Measurements from ENCODE around the gene SLC25A24. TPM values are rescaled to one million over a fixed set of nuclear protein-coding genes. Genes with fewer than 3 reads are reported as not detected.

Gene SLC25A24
- total and polyA plus RNA-seq, 2 of the 13 experiments (the other 11 are each of a cell fraction or from before 2014, with no cell fraction given) = 8.0 to 12.4 TPM

DNA sequence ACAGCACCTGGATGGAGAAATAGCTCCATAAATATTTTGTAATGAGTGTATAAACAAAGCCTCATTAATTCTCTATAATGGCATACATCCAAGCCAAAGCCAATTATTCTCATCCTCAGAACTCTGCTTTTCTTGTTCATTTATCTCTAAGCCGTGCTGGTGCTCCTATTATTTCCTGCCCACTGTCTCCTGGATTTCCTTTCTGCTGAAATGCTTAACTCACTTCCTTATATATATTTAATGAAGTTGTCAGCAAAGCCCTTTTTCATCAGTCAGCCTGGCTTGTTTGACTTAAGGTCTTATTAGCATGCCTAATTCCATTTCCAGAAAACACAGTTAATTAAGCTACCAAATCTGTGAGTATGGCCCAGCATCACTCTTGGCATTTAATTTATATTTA lies 93.4 kb downstream of the SLC25A24 start:
- no peak for DNase-seq (ENCODE audit: low spot score)
- POLR2A ChIA-PET = no interaction called here
- CTCF ChIA-PET (ENCODE audit: low intra/inter-chr PET ratio, low total read pairs) = no interaction called here
- WGBS (ENCODE audit: low lambda C conversion rate) = 3% methylated on average over 1 of the region's 1 CpG
- H4K20me1 ChIP-seq (ENCODE audit: insufficient read depth, low read length) = no peaks in the 10 kb centered on the region
- no peak for FAIRE-seq
- H3K9me3 ChIP-seq (ENCODE audit: low read length) = no peaks in the 10 kb centered on the region
- no peaks in the 10 kb centered on the region for H3K4me1 ChIP-seq (ENCODE audit: insufficient read depth, low read length)
- intact Hi-C loops (cut with micrococcal nuclease; ENCODE audit: unreplicated experiment) (no loop called here), in situ Hi-C loops (cut with HindIII; ENCODE audit: extremely low pct_ligation_motif_present, low pct_unique_long_range_greater_than_20kb) (no loop called here)
- TF ChIP-seq PHF21A (CRISPR knock-in tag; IDR thresholded peaks at IDR 0.05) = no peak
- TF ChIP-seq ZNF883 (CRISPR knock-in tag; IDR thresholded peaks at IDR 0.05; ENCODE audit: not compliant biosample characterization) = no peak
- TF ChIP-seq ZNF264 (CRISPR knock-in tag; IDR thresholded peaks at IDR 0.05) = no peak
- BruUV-seq (replicated peaks) = no TSS peak
- no peak overlapping the region for H3K27ac ChIP-seq (ENCODE audit: extremely low read length, insufficient read depth, low read length)
- H3K4me2 ChIP-seq (ENCODE audit: low read depth, low read length) = no peak overlapping the region
- no peak overlapping the region for H2AFZ ChIP-seq (ENCODE audit: low read length)
- no peaks in the 10 kb centered on the region for H3K36me3 ChIP-seq (replicated peaks in 1 of 2; ENCODE audit: control insufficient read depth in 1 of 2, insufficient read depth in 2 of 2, low read length in 2 of 2)
- no peak overlapping the region for H3K4me3 ChIP-seq (replicated peaks in 1 of 3; ENCODE audit: insufficient read depth in 1 of 3, low read depth in 2 of 3, low read length in 3 of 3)
- H3K9ac ChIP-seq (ENCODE audit: insufficient read depth, low read depth, low read length) = no peak overlapping the region
- no peak for ATAC-seq
- no peaks in the 10 kb centered on the region for H3K27me3 ChIP-seq (ENCODE audit: control insufficient read depth in 1 of 2, insufficient read depth in 2 of 2, low read length in 2 of 2)
- no peaks in the 10 kb centered on the region for H3K79me2 ChIP-seq (ENCODE audit: insufficient read depth, low read length)

DNA sequence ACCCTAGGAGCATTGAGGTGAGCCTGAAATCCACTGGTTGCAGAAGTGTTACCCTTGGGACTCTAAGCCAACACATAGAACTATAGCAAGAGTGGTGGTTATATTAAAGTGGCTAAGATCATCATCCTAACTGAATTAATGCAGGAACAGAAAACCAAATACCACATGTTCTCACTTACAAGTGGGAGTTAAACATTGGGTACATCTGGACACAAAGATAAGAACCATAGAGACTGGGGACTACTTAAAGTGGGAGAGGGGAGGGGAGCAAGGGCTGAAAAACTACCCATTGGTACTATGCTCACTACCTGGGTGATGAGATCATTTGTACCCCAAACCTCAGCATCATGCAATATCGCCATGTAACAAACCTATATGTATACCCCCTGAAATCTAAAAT lies 100.0 kb downstream of the SLC25A24 start:
- no peak overlapping the region for H3K27ac ChIP-seq (ENCODE audit: extremely low read length, insufficient read depth, low read length)
- H2AFZ ChIP-seq (ENCODE audit: low read length) = no peak overlapping the region
- no TSS peak for BruUV-seq (replicated peaks)
- no peak for ATAC-seq
- H3K36me3 ChIP-seq (replicated peaks in 1 of 2; ENCODE audit: control insufficient read depth in 1 of 2, insufficient read depth in 2 of 2, low read length in 2 of 2) = no peaks in the 10 kb centered on the region
- H3K27me3 ChIP-seq (ENCODE audit: control insufficient read depth in 1 of 2, insufficient read depth in 2 of 2, low read length in 2 of 2) = peaks cover 0 to 3% of the 10 kb centered on the region in 2 experiments; a peak in 1 of 5 replicates
- CTCF ChIA-PET (ENCODE audit: low intra/inter-chr PET ratio, low total read pairs) = no interaction called here
- no peaks in the 10 kb centered on the region for H4K20me1 ChIP-seq (ENCODE audit: insufficient read depth, low read length)
- in situ Hi-C loops (cut with HindIII; ENCODE audit: extremely low pct_ligation_motif_present, low pct_unique_long_range_greater_than_20kb) = no loop called here
- no peak overlapping the region for H3K4me2 ChIP-seq (ENCODE audit: low read depth, low read length)
- intact Hi-C loops (cut with micrococcal nuclease; ENCODE audit: unreplicated experiment) = no loop called here
- no peak for FAIRE-seq
- POLR2A ChIA-PET = no interaction called here
- no peak for DNase-seq (ENCODE audit: low spot score)
- no peaks in the 10 kb centered on the region for H3K79me2 ChIP-seq (ENCODE audit: insufficient read depth, low read length)
- no peak overlapping the region for H3K4me3 ChIP-seq (replicated peaks in 1 of 3; ENCODE audit: insufficient read depth in 1 of 3, low read depth in 2 of 3, low read length in 3 of 3)
- H3K4me1 ChIP-seq (ENCODE audit: insufficient read depth, low read length) = no peaks in the 10 kb centered on the region
- no peak overlapping the region for H3K9ac ChIP-seq (ENCODE audit: insufficient read depth, low read depth, low read length)
- 4% methylated on average over 1 of the region's 1 CpG for WGBS (ENCODE audit: low lambda C conversion rate)
- no peaks in the 10 kb centered on the region for H3K9me3 ChIP-seq (ENCODE audit: low read length)
- TF ChIP-seq, protein P1, sequence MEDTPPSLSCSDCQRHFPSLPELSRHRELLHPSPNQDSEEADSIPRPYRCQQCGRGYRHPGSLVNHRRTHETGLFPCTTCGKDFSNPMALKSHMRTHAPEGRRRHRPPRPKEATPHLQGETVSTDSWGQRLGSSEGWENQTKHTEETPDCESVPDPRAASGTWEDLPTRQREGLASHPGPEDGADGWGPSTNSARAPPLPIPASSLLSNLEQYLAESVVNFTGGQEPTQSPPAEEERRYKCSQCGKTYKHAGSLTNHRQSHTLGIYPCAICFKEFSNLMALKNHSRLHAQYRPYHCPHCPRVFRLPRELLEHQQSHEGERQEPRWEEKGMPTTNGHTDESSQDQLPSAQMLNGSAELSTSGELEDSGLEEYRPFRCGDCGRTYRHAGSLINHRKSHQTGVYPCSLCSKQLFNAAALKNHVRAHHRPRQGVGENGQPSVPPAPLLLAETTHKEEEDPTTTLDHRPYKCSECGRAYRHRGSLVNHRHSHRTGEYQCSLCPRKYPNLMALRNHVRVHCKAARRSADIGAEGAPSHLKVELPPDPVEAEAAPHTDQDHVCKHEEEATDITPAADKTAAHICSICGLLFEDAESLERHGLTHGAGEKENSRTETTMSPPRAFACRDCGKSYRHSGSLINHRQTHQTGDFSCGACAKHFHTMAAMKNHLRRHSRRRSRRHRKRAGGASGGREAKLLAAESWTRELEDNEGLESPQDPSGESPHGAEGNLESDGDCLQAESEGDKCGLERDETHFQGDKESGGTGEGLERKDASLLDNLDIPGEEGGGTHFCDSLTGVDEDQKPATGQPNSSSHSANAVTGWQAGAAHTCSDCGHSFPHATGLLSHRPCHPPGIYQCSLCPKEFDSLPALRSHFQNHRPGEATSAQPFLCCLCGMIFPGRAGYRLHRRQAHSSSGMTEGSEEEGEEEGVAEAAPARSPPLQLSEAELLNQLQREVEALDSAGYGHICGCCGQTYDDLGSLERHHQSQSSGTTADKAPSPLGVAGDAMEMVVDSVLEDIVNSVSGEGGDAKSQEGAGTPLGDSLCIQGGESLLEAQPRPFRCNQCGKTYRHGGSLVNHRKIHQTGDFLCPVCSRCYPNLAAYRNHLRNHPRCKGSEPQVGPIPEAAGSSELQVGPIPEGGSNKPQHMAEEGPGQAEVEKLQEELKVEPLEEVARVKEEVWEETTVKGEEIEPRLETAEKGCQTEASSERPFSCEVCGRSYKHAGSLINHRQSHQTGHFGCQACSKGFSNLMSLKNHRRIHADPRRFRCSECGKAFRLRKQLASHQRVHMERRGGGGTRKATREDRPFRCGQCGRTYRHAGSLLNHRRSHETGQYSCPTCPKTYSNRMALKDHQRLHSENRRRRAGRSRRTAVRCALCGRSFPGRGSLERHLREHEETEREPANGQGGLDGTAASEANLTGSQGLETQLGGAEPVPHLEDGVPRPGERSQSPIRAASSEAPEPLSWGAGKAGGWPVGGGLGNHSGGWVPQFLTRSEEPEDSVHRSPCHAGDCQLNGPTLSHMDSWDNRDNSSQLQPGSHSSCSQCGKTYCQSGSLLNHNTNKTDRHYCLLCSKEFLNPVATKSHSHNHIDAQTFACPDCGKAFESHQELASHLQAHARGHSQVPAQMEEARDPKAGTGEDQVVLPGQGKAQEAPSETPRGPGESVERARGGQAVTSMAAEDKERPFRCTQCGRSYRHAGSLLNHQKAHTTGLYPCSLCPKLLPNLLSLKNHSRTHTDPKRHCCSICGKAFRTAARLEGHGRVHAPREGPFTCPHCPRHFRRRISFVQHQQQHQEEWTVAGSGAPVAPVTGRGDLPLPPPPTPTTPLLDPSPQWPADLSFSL (CRISPR knock-in tag; IDR thresholded peaks at IDR 0.05) = no peak
- TF ChIP-seq, protein P2, sequence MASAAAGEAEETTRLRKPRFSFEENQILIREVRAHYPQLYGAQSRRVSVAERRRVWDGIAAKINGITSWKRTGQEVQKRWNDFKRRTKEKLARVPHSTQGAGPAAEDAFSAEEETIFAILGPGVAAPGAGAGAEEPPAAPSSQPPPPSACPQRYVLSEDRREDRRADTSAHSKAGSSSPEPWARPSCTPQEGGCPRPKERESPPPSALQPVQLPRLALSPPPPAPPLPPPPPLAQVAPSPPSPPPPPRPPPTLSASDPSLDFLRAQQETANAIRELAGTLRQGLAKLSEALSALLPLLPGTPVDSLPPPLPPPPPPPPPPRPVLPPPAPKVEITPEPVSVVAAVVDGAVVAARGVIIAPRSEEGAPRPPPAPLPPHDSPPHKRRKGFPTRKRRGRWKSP (CRISPR knock-in tag; IDR thresholded peaks at IDR 0.05) = no peak
- TF ChIP-seq NPAS2 (CRISPR knock-in tag; IDR thresholded peaks at IDR 0.05; ENCODE audit: borderline replicate concordance) = no peak
- TF ChIP-seq, protein P3, sequence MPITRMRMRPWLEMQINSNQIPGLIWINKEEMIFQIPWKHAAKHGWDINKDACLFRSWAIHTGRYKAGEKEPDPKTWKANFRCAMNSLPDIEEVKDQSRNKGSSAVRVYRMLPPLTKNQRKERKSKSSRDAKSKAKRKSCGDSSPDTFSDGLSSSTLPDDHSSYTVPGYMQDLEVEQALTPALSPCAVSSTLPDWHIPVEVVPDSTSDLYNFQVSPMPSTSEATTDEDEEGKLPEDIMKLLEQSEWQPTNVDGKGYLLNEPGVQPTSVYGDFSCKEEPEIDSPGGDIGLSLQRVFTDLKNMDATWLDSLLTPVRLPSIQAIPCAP (CRISPR knock-in tag; IDR thresholded peaks at IDR 0.05; ENCODE audit: low read depth) = no peak

All from HepG2 (cell line).